Type B pancreatic cell (in vitro differentiated cells): ENCODE data around the gene HYAL2. TPM values are rescaled to one million over a fixed set of nuclear protein-coding genes. Genes with fewer than 3 reads are reported as not detected.

Experiments
- DNase-seq: peaks from one replicate; pipeline ENCODE4 v3.0.0; 2021; ENCODE audit warnings: mixed read lengths; ENCODE audit not compliant: unreplicated experiment; ENCODE audit errors: extremely low spot score
- H3K27ac Mint-ChIP-seq: 2 replicates; pipeline ENCODE4 v1.8.0; 2021; ENCODE audit warnings: mild to moderate bottlenecking, mixed read lengths
- H3K27me3 Mint-ChIP-seq: 2 replicates; pipeline ENCODE4 v1.8.0; 2021; ENCODE audit warnings: mixed read lengths
- H3K36me3 Mint-ChIP-seq: 2 replicates; pipeline ENCODE4 v1.8.0; 2021; ENCODE audit warnings: mixed read lengths
- H3K4me1 Mint-ChIP-seq: one replicate; pipeline ENCODE4 v1.8.0; 2021; ENCODE audit warnings: mixed read lengths; ENCODE audit not compliant: unreplicated experiment
- H3K4me3 Mint-ChIP-seq: 2 replicates; pipeline ENCODE4 v1.8.0; 2021; ENCODE audit warnings: mild to moderate bottlenecking, mixed read lengths
- H3K9me3 Mint-ChIP-seq: 2 replicates; pipeline ENCODE4 v1.8.0; 2021; ENCODE audit warnings: mixed read lengths
- CTCF ChIP-seq: fragments of 200-600 bp; sonication (generic); conservative IDR thresholded peaks from 2 replicates; pipeline ENCODE4 v1.5.0; 2021; ENCODE audit warnings: antibody characterized with exemption, mild to moderate bottlenecking
- total RNA-seq: library from RNA; stranded (reverse); gene quantifications from 2 replicates; pipeline ENCODE4 v1.2.1, GENCODE V29; 2021; ENCODE audit warnings: low replicate concordance

The HYAL2 gene
- total RNA-seq, 1 donor from 2014 or later: 52.5 TPM

DNA sequence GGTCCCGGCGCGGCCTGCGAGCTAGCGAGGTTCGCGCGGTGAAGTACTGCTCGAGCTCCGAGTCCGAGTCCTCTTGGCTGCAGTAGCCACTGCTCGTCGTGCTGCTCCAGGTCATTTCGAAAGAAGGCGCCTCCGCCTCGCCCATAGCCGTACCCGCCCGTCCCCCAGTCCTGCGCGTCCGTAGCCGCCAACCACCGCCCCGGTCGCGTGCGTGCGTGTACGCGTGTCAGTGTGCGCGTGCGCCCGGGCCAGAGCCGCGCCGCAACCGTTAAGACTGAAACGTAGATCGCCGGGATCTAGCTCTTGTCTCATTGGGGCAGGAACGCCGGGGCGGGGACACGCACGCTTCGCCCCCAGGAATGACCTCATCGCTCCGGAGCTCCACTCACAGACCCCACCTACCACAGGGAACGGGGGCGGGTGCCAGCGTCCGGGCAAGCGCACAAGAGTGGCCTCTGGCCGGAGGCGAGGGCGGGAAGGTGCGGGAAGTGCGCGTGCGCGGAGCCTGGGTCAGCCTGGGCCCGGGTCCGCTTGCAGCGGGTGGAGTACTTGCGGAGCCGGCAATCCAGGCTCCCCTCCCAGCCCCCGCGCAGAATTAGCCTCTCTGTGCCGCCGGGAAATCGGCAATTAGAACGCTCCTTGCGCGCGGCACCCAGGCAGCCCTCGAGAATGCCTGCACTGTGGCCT lies 14.8 kb upstream of the HYAL2 start:
- Mint-ChIP-seq H3K4me1 (peaks cover 25% of the 10 kb centered on the region), H3K27me3 (peaks cover 35% of the 10 kb centered on the region), H3K36me3 (peaks cover 4% of the 10 kb centered on the region), H3K4me3 (peak overlapping the region; percentile 98), H3K27ac (peak overlapping the region; percentile 98), H3K9me3 (no peaks in the 10 kb centered on the region)
- peak; percentile 99 for DNase-seq
- TF ChIP-seq CTCF: no peak

- TF ChIP-seq CTCF: peak; percentile 27
- DNase-seq: no peak
- Mint-ChIP-seq H3K27me3 (peaks cover 28% of the 10 kb centered on the region), H3K9me3 (no peaks in the 10 kb centered on the region), H3K4me3 (peak overlapping the region; percentile 98), H3K4me1 (peaks cover 25% of the 10 kb centered on the region), H3K27ac (peak overlapping the region; percentile 98), H3K36me3 (peaks cover 4% of the 10 kb centered on the region)
These were observed 14.1 kb upstream of the HYAL2 start for GRCh38 chr3:50336452-50337174.

- Mint-ChIP-seq H3K4me3 (no peak overlapping the region), H3K27me3 (peaks cover 11% of the 10 kb centered on the region), H3K9me3 (no peaks in the 10 kb centered on the region), H3K4me1 (peaks cover 19% of the 10 kb centered on the region), H3K27ac (peak overlapping the region; percentile 39), H3K36me3 (peaks cover 4% of the 10 kb centered on the region)
- no peak for TF ChIP-seq CTCF
- DNase-seq: no peak
These were observed 12.0 kb upstream of the HYAL2 start for GRCh38 chr3:50334339-50335075.

DNA sequence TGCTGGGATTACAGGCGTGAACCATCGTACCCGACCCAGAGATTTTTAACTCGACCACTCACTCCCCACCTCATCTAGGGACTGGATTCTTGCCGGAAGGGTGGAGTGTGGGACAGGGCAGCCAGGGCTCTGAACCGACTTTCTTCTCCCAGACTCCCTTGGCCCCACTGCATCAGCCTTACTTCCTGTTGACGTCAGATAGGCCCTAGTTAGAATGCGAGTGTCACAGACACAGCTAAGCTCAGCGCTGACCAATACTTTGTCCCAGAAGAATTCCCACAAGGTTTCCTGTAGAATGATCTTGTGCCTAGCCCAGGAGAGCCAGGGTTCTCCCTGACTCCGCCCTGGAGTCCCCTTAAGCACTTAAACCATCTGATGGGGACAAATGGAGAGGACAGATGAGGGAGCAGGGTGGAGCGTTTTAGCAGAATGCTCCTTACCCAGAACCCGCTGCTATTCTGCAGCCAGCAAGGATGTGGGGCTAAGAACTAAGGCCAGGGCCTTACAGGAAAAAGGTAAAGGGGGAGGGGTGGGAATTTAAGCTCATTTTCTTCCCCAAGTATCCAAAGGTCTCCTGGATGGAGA lies 11.3 kb upstream of the HYAL2 start:
- no peaks in the 10 kb centered on the region for H3K9me3 Mint-ChIP-seq
- H3K27me3 Mint-ChIP-seq: peaks cover 4% of the 10 kb centered on the region
- no peak for DNase-seq
- peaks cover 4% of the 10 kb centered on the region for H3K36me3 Mint-ChIP-seq
- TF ChIP-seq CTCF: no peak
- H3K4me3 Mint-ChIP-seq: no peak overlapping the region
- H3K27ac Mint-ChIP-seq: peak overlapping the region; percentile 39
- H3K4me1 Mint-ChIP-seq: peaks cover 17% of the 10 kb centered on the region

DNA sequence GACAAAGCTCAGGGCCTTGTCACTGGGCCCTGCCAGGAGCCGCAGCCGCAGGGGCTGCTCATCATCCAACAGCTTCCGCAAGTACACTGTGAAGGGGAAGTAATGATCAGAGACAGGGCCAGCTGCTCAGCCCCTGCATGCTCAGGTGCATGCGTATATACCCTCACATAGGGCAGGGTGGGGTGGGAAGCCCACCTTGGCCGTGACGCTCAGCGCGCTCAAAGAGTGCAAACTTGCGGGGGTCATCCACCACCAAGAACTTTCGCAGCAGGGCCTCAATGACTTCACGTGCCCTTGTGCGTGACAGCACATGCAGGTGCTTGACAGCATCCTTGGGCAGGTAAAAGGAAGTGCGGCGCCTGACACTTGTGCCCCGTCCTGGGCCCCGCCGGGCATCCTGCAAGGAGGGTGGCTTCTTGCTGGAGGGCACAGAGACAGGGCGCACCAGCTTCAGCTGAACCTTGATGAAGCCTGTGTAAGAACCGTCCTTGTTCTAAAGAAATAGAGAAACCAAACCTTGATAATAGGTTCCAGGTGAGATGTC lies 8.9 kb upstream of the HYAL2 start:
- DNase-seq: no peak
- H3K27ac Mint-ChIP-seq: no peak overlapping the region
- peaks cover 3% of the 10 kb centered on the region for H3K36me3 Mint-ChIP-seq
- no peak overlapping the region for H3K4me3 Mint-ChIP-seq
- H3K9me3 Mint-ChIP-seq: no peaks in the 10 kb centered on the region
- no peak for TF ChIP-seq CTCF
- no peaks in the 10 kb centered on the region for H3K27me3 Mint-ChIP-seq
- H3K4me1 Mint-ChIP-seq: peaks cover 13% of the 10 kb centered on the region
